Smooth muscle cell (in vitro differentiated cells): ENCODE results near the gene AK4. TPM values are rescaled to one million over a fixed set of nuclear protein-coding genes. Genes with fewer than 3 reads are reported as not detected.
"Not testable (repeated sequence)": the region's sequence is repeated elsewhere in the genome, so short reads cannot be mapped to it uniquely, and the experiment has no call there.

ENCODE experiments used
- DNase-seq: peaks from one replicate; lab custom pipeline; 2025; ENCODE audit not compliant: unreplicated experiment; lab: John Stamatoyannopoulos, UW
- H2AFZ ChIP-seq: fragments of 200-600 bp; sonication (generic); 2 replicates; pipeline ENCODE4 v1.6.0; 2016; ENCODE audit warnings: antibody characterized with exemption, low read depth, mild to moderate bottlenecking
- H3F3A ChIP-seq: fragments of 200-600 bp; sonication (generic); 2 replicates; pipeline ENCODE4 v1.6.0; 2017; ENCODE audit warnings: antibody characterized with exemption, low read depth
- H3K27ac ChIP-seq: fragments of 200-600 bp; sonication (generic); 2 replicates; pipeline ENCODE4 v1.5.1; 2016; ENCODE audit warnings: low read depth, mild to moderate bottlenecking
- H3K27me3 ChIP-seq: fragments of 200-600 bp; sonication (generic); 2 replicates; pipeline ENCODE4 v1.6.1; 2016; ENCODE audit warnings: low read depth, mild to moderate bottlenecking
- H3K36me3 ChIP-seq: fragments of 200-600 bp; sonication (generic); 2 replicates; pipeline ENCODE4 v1.5.1; 2016; ENCODE audit warnings: low read depth
- H3K4me1 ChIP-seq: fragments of 200-600 bp; sonication (generic); 2 replicates; pipeline ENCODE4 v1.5.1; 2016; ENCODE audit warnings: low read depth
- H3K4me2 ChIP-seq: fragments of 200-600 bp; sonication (generic); 2 replicates; pipeline ENCODE4 v1.6.0; 2016; ENCODE audit warnings: mild to moderate bottlenecking
- H3K4me3 ChIP-seq: fragments of 200-600 bp; sonication (generic); 2 replicates; pipeline ENCODE4 v1.5.1; 2016; ENCODE audit warnings: mild to moderate bottlenecking
- H3K79me2 ChIP-seq: fragments of 200-600 bp; sonication (generic); 2 replicates; pipeline ENCODE4 v1.6.0; 2016; ENCODE audit warnings: low read depth, mild to moderate bottlenecking
- H3K9ac ChIP-seq: fragments of 200-600 bp; sonication (generic); 2 replicates; pipeline ENCODE4 v1.6.0; 2016; ENCODE audit warnings: low read depth
- H3K9me3 ChIP-seq: fragments of 200-600 bp; sonication (generic); replicated peaks from 2 replicates; pipeline ENCODE4 v1.5.1; 2016; ENCODE audit warnings: low read depth
- H4K20me1 ChIP-seq: fragments of 200-600 bp; sonication (generic); 2 replicates; pipeline ENCODE4 v1.6.0; 2016; ENCODE audit warnings: low read depth
- CTCF ChIP-seq: fragments of 200-600 bp; sonication (generic); IDR thresholded peaks from 2 replicates; pipeline ENCODE4 v1.5.1; 2017; ENCODE audit warnings: borderline replicate concordance, mild to moderate bottlenecking, antibody characterized with exemption; ENCODE audit not compliant: insufficient read depth, poor library complexity, severe bottlenecking
- WGBS: methylation state at CpG from one replicate; pipeline ENCODE4 v1.1.7; 2016; ENCODE audit warnings: low lambda C conversion rate; 5-methylcytosine and 5-hydroxymethylcytosine counted together
- polyA plus RNA-seq: library from polyadenylated mRNA; unstranded; fragments of >200 nt; fragmentation: Nextera tagmentation; extraction: Ambion mirVana; gene quantifications from 2 replicates; pipeline ENCODE4 v1.2.1, GENCODE V29; 2016
- total RNA-seq: library from RNA; depleted of rRNA; stranded (reverse); fragments of >200 nt; gene quantifications from 2 replicates; pipeline ENCODE4 v1.2.3, GENCODE V29; 2014

AK4 gene
- total and polyA plus RNA-seq, 2 experiments from 2014 or later: 52.9 to 61.4 TPM

DNA sequence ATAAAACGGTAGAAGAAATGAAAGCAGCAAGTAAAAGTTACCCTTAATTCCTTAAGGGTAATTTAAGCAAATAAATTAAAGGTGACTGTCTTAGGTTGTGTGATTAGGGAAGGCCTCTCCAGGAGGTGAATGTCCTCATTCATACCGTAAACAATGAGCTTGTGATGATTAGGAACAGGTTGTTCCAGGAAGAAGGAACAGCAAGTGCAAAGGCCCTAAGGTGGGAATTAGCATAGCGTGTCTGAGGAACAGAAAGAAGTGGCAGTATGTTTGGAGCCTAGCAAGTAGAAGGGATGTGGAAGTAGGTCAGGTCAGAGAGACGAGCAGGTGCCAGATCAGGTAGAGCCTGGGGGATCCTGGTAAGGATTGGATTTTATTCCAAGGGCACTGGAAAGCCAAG lies 5.6 kb downstream of the AK4 start:
- WGBS: 92% methylated on average over 4 of the region's 4 CpGs
- H3K79me2 ChIP-seq: peaks cover 52% of the 10 kb centered on the region
- H3K36me3 ChIP-seq: no peaks in the 10 kb centered on the region

DNA sequence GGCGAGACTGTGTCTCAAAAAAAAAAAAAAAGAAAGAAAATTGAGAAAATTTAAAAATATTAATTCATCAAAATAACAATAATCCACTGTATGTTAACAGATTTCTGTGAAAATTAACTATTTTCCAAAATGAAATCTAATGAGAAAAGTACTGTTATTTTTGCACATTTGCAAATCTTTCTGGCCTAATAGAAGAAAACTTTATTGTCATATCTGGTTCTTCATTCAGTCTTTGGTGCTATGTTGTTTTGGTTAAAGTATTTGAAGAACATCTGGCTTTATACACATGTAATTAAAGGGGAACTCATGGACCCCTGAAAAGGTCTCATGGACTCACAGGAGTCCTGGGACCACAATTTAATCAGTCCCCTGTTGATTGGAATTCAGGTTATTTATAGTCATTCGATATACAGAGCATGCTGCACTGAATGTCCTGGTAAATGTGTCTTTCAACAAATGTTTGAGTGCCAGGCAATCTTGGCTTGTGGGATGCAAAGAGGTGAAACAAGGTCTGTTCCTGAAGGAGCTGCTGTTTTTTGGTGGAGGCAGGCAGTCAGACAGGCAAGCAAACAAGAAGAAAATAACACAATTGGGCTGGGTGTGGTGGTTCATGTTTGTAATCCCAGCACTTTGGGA lies 9.0 kb downstream of the AK4 start:
- Histone ChIP-seq H3F3A (no peaks in the 10 kb centered on the region), H3K4me2 (no peak overlapping the region), H3K9me3 (no peaks in the 10 kb centered on the region), H2AFZ (no peak overlapping the region), H4K20me1 (peaks cover 98% of the 10 kb centered on the region), H3K79me2 (peaks cover 59% of the 10 kb centered on the region), H3K27ac (no peak overlapping the region), H3K27me3 (no peaks in the 10 kb centered on the region), H3K9ac (no peak overlapping the region), H3K36me3 (no peaks in the 10 kb centered on the region), H3K4me1 (no peaks in the 10 kb centered on the region), H3K4me3 (no peak overlapping the region)
- no peak for TF ChIP-seq CTCF
- 90% methylated on average over 2 of the region's 2 CpGs for WGBS
- no peak for DNase-seq

More for the DNA sequence above, 5.6 kb downstream of the AK4 start:
- Histone ChIP-seq H3K27me3 (no peaks in the 10 kb centered on the region), H3K4me3 (no peak overlapping the region), H3K4me1 (peaks cover 22% of the 10 kb centered on the region), H4K20me1 (peaks cover 90% of the 10 kb centered on the region), H2AFZ (no peak overlapping the region), H3K9ac (no peak overlapping the region), H3K27ac (no peak overlapping the region), H3K9me3 (no peaks in the 10 kb centered on the region), H3F3A (peaks cover 8% of the 10 kb centered on the region), H3K4me2 (no peak overlapping the region)
- TF ChIP-seq CTCF: no peak
- DNase-seq: no peak

GRCh38 chr1:65157546-65157941 lies 9.5 kb downstream of the AK4 start:
- Histone ChIP-seq H3K79me2 (peaks cover 59% of the 10 kb centered on the region), H3K27me3 (no peaks in the 10 kb centered on the region), H2AFZ (no peak overlapping the region), H3K4me1 (no peaks in the 10 kb centered on the region), H3K4me3 (no peak overlapping the region), H3F3A (no peaks in the 10 kb centered on the region), H3K4me2 (no peak overlapping the region), H3K9me3 (no peaks in the 10 kb centered on the region), H3K27ac (no peak overlapping the region), H3K36me3 (no peaks in the 10 kb centered on the region), H3K9ac (no peak overlapping the region), H4K20me1 (peaks cover 100% of the 10 kb centered on the region)
- WGBS: 96% methylated on average over 4 of the region's 4 CpGs
- TF ChIP-seq CTCF: no peak
- DNase-seq: no peak

DNA sequence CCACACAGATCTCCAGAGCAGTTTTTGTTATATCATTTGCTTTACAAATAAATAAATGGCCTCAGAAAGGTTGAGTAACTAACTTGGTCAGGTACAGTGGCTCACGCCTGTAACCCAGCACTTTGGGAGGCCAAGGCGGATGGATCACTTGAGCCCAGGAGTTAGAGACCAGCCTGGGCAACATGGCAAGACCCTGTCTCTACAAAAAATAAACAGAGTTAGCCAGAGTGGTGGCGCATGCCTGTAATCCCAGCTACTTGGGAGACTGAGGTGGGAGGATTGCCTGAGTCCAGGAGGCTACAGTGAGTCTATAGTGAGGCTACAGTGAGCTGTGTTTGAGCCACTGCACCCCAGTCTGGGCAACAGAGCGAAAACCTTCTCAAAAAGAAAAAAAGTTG lies 11.3 kb downstream of the AK4 start:
- not testable (repeated sequence) for H3K4me2 ChIP-seq, H3K27ac ChIP-seq, H3K9ac ChIP-seq, DNase-seq, H2AFZ ChIP-seq, H3K9me3 ChIP-seq, H3F3A ChIP-seq, H3K4me3 ChIP-seq, H3K36me3 ChIP-seq, H3K4me1 ChIP-seq, H3K27me3 ChIP-seq
- H3K79me2 ChIP-seq: peaks cover 45% of the 10 kb centered on the region
- H4K20me1 ChIP-seq: peaks cover 100% of the 10 kb centered on the region
- WGBS: 95% methylated on average over 4 of the region's 4 CpGs
